Activated effector memory CD4-positive, alpha-beta T cell treated with anti-CD3 and anti-CD28 coated beads, Interleukin-2, amount 50 U/mL, for 16 hours (primary cell): ENCODE data around the gene CNOT4.
"Not testable (repeated sequence)": the region's sequence is repeated elsewhere in the genome, so short reads cannot be mapped to it uniquely, and the experiment has no call there.

ENCODE experiments used
- DNase-seq: peaks from one replicate; pipeline ENCODE4 v3.0.0-alpha.2; 2020

Gene CNOT4

DNA sequence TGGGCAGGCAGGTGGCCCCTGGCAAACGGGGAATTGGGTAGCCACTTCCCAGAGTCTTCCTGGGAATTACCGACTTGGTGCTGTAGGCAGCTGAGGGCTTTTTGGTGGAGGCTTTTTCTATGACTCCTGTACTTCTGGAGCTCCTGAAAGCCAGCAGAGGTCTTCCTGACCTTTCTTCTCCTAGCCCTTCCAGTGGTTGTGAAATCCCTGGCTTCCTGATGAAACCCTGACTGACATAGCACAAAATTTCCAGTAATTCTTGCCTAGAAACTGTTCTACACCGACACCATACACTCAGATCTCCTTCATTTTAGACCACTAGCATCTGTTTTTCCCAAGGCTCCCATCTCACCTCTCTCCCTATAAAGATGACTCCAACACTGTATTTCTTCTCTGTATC lies 156.1 kb downstream of the CNOT4 start:
- DNase-seq: no peak

DNA sequence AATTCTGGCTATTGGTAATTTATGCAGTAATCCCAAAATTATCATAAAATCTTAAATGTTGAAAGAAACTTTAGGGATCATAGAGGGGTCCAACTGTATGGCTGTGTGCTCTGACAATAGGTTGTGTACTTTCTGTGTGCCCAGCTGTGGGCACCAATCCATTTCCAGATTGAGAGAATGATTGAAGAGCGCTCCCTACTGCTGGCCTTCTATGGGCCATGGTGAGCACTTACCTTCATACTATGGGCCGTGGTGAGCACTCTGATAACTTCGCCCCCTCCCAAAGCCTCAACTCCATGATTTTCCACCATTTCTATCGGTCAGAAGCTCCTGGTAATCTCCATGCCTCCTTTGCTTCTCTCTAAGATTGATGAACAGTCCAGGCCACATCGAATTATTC lies 157.6 kb downstream of the CNOT4 start:
- no peak for DNase-seq

GRCh38 chr7:135351070-135351469 lies 158.8 kb downstream of the CNOT4 start:
- not testable (repeated sequence) for DNase-seq

DNA sequence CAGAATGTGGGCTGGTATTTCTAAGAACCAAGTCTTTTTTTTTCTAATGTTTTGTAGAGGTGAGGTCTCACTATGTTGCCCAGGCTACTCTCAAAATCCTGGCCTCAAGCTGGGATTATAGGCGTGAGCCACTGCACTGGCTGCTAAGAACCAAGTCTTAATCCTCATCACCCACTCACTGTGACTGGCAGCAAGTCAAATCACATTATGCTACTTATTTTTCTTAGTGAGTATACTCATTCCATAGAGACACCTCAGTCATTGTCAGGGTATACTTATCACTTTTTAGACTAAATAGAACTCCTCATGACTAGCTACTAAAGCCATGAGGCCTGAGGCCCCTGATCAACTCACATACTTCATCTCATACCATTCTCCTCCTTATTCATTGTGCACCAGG lies 160.2 kb downstream of the CNOT4 start:
- DNase-seq: no peak

- DNase-seq: no peak
These were observed 161.4 kb downstream of the CNOT4 start for GRCh38 chr7:135348493-135348892.

GRCh38 chr7:135343361-135343760 lies 166.5 kb downstream of the CNOT4 start:
- DNase-seq: no peak

DNA sequence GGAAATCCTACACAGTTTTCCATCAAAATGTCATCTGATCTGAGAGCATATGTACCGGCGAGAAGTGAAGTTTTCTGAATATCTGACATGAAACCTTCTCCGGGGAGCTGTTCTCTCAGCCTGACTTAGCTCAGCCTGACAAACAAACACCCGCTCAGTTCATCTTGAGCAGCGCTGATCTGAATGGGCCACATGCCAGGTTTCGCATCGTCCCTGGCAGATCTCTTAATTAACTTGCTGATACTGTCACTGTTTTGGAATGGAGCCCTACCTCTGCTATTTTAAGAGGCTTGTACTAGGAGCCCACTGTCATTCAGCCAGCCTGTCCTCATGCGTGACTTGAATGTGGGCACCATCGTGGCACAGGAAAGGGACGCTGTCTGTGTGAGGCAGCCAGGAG lies 167.0 kb downstream of the CNOT4 start:
- DNase-seq: no peak

GRCh38 chr7:135341049-135341448 lies 168.9 kb downstream of the CNOT4 start:
- no peak for DNase-seq

- DNase-seq: no peak
These were observed 171.8 kb downstream of the CNOT4 start for GRCh38 chr7:135337977-135338550.

- no peak for DNase-seq
These were observed 172.4 kb downstream of the CNOT4 start for GRCh38 chr7:135337506-135337905.

DNA sequence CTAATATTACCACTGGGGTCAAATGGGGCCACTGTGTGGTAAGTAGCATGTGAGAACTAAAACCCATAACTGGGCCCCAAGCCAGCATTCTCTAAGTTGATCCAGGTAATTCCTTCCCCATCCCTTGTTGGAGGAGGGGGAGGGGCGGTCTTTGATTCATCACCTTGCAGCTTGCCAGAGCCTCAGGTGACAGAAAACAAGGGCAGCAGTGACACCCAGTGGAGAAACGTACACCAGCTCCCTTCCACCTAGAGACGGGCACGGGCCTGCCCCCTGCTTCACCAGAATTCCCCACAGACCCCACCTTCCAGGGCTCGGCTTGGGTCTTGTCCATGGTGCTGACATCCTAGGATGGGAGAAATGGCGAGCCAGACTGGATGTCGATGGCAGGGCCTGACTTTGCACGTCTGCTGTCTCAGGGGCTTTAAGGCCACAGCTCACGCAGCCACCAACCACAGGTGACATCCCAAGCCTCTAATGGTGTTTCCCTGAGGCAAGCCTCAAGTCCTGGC lies 174.2 kb downstream of the CNOT4 start:
- DNase-seq: peak; percentile 66

- DNase-seq: no peak
These were observed 174.9 kb downstream of the CNOT4 start for GRCh38 chr7:135334830-135335543.

- DNase-seq: no peak
These were observed 176.0 kb downstream of the CNOT4 start for GRCh38 chr7:135333946-135334345.

DNA sequence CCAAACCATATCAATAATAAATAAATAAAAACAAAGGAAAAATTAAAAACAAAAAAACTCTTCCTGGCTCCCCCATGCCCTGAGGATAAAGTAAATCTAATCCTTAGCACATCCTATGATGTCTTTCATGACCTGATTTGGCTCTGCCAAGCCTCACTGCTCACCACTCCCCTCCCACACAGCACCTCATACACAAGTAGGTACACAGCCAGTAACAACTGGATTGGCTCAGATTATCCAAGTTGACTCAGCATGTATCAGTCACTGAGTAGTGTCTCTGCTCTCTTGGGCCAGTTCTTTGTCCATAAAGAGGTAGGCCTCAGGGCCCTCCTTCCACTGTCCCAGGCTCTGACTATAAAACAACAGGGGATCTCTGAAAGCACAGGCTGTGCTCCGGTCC lies 176.7 kb downstream of the CNOT4 start:
- DNase-seq: no peak

DNA sequence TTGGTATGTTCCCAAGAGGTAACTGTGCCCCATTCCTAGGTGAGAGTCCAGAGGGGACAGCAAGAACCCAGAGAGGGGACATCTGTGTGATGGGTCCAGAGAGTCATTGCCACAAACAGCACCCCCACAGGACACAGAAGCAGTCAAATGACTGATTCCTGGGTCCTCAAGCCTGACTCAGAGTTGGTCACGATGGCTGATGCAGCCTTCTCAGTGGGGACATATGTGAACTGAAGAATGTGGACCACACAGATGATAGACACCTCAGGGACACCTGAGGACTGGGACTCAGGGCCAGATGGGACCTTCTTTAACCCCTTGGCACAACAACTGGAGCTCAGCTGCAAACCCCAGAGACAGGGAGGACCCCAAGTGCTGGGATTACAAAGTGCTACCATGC lies 179.8 kb downstream of the CNOT4 start:
- DNase-seq: no peak

DNA sequence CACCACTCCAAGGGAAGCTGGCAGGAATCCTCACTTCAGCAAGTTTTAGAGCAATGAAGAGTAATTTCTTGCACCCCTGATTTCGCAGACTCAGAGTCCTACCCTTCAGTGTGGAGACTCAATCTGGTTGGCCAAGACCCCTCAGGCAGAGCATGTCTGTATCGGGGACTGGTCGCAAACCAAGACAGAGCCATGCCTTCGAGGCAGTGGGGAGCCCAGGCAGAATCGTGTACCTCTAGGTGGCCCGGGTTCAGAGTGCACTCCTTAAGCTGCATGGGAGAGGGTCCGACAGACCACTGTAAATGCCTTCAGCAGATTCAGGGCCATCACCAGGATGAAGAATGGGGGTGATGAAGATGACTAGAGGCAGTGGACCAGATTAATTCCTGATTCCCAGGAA lies 181.4 kb downstream of the CNOT4 start:
- DNase-seq: no peak

DNA sequence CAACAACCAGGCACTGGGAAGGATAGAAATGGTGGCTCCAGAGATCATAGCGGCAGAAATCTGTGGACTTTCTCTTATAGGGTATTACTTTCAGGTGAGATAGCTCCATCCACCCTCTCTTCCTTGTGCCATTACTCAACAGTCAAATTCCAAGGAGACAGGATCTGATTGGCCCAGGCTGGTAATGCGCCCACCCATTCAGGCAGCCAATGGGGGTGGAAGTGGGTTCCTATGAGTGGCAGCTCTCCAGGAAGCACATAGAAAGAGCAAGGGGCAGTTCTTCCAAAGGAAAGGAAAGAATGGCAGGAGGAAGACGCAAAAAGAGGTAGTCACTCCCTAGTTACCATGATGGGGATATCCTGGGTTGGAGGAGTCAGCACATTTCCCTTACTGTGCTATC lies 181.8 kb downstream of the CNOT4 start:
- DNase-seq: no peak

DNA sequence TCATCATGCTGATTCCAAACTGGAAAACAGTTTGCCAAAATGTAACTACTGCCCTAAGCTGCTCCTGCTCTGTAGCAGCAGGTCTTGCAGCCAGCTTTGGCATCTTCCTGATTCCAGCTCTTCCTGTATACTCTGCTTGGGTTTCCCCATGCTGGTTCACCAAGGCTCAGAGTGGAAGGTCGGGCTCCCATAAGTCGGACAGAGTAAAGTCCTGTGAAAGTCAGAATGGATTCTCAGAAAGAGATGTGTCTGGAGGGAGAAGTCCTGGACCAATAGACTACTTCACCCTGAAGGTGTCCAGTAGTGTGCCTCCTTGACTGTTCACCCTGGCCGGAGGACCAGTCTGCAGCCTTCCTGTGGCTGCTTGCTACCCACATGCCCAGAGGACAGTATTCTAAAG lies 182.4 kb downstream of the CNOT4 start:
- no peak for DNase-seq

DNA sequence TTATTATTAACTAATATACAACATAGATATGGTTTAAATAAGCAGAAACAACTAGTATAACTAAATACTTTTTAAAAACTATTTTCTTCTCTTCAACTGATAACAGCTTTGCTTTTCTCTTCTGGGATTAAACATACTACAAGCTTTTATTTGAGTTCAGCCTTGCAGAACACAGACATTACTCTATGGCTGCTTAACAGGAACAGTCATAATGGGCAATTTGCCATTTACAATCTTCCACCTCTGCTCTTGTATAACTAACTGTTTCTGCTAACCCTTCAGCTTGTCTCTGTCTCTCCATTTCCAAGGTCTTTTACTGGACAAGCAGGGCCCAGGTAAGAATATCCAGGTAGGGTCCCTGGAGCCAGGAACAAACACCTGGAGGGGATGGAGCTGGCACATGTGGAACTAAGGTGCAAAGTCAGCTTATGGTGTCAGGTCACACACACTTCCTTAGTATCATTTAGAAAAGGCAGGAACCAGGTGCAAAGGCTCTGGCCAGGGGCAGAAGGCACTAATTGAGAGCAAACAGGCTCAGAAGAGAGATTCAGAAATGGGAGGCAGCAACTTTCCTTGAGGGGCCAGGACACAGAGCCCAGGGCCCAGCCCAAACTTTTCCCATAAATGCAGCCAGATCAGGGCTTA lies 183.1 kb downstream of the CNOT4 start:
- no peak for DNase-seq

DNA sequence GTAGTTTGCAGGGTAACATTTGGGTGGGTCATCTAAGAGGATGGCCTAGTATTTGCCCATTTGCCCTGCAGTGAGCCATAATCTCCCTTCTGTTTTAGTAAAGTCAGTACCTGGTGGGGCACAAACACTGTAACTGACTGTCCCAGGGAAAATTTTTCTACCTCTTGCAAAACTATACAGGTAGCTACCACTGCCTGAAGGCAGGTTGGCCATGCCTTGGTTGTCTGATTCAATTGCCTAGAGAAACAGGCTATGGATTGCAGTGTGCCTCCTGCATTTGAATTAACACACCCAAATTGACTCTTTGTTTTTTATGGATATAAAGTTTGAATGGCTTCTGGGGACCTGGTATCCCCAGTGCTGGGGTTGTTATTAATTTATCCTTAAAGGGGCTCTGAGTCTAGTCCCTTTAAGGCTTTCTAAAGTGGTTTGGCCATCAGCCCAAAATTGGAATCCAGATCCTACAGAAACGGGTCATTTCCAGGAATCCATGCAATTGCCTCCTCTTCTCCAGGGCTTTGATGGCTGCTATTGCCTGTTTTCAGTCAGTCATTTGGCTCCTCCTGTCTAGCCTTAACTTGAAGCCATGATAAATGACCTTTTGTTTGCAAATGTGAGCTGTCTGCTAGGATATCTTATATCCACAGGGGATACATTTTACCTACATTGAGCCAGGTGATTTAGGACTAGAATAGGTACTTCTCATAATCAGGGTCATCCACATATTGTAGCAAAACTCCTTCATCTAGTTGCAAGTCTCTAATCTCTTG lies 187.1 kb downstream of the CNOT4 start:
- peak; percentile 5 for DNase-seq

GRCh38 chr7:135321556-135321955 lies 188.3 kb downstream of the CNOT4 start:
- no peak for DNase-seq

DNA sequence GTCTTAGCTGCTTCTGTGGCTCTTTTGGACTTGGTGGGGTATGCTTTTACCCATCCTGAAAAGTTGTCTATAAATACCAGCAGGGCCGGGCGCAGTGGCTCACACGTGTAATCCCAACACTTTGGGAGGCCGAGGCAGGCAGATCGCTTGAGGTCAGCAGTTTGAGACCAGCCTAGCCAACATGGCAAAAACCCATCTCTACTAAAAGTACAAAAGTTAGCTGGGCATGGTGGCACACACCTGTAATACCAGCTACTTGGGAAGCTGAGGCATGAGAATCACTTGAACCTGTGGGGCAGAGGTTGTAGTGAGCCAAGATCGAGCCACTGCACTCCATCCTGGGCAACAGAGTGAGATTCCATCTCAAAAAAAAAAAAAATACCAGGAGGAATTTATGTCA lies 188.9 kb downstream of the CNOT4 start:
- DNase-seq: peak; percentile 41

- peak; percentile 33 for DNase-seq
These were observed 189.6 kb downstream of the CNOT4 start for GRCh38 chr7:135320268-135320667.
